GM10248 (cell line): ENCODE results near the gene CHST3.
"Not testable (repeated sequence)": the region's sequence is repeated elsewhere in the genome, so short reads cannot be mapped to it uniquely, and the experiment has no call there.

ENCODE experiments used
- CTCF ChIA-PET: fragments of 300-600 bp; sonication (Branson Sonifier 250); formaldehyde crosslinking; extraction: SDS; loops from one replicate; lab custom pipeline; 2021; ENCODE audit warnings: antibody characterized with exemption; lab: Yijun Ruan, JAX
- POLR2A ChIA-PET: fragments of 350-650 bp; sonication (Branson Sonifier 250); formaldehyde crosslinking; extraction: SDS; loops from one replicate; lab custom pipeline; 2020; ENCODE audit warnings: antibody characterized with exemption; lab: Yijun Ruan, JAX
- DNase-seq: peaks from one replicate; pipeline ENCODE4 v3.0.0; 2012; ENCODE audit errors: extremely low spot score
- TF ChIP-seq, protein P1 (sequence below): IDR thresholded peaks from 2 replicates; pipeline ENCODE4 v1.5.1; 2012; ENCODE audit warnings: mild to moderate bottlenecking, low read depth; ENCODE audit errors: extremely low read depth, missing control alignments, control extremely low read depth

CHST3 gene, protein sequence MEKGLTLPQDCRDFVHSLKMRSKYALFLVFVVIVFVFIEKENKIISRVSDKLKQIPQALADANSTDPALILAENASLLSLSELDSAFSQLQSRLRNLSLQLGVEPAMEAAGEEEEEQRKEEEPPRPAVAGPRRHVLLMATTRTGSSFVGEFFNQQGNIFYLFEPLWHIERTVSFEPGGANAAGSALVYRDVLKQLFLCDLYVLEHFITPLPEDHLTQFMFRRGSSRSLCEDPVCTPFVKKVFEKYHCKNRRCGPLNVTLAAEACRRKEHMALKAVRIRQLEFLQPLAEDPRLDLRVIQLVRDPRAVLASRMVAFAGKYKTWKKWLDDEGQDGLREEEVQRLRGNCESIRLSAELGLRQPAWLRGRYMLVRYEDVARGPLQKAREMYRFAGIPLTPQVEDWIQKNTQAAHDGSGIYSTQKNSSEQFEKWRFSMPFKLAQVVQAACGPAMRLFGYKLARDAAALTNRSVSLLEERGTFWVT

DNA sequence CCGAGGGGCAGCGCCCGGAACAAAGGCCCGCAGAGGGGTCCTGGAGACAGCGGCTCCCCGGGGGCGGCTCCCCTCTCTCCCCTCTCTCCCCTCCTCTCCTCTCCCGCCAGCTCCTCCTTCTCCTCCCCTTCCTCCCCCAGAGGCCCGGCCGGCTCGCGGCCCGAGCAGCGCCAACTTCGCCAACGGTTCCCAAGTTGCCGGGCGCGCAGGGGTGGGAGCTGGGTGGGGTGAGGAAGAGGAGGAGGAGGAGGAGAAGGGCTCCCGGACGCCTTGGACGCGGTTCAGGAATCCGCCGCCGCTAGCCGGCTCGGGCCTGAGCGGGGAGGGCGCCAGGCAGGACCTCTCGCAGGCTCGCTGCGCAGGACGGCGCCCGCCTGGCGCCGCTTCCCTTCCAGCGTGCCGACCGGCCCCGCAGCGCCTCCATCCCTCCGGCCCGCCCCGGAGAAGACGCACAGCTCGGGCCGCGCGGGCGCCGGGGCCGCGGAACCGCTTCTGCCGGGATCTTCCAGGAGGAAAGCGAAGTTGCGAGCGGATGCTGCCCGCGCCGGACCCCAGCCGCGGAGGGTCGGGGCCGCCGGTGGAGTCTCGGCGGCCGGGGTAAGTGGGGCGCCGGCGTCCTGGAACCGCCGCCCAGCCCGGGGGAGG, at the start of gene CHST3:
Gene CHST3, plus strand, starts transcription at position 298 of the 645 bp plus-strand sequence. CDS start 41,448 bp downstream, outside the sequence.
- peak; percentile 32 for DNase-seq
- ChIA-PET POLR2A (no interaction called here), CTCF (no interaction called here)
- TF ChIP-seq, protein P1, sequence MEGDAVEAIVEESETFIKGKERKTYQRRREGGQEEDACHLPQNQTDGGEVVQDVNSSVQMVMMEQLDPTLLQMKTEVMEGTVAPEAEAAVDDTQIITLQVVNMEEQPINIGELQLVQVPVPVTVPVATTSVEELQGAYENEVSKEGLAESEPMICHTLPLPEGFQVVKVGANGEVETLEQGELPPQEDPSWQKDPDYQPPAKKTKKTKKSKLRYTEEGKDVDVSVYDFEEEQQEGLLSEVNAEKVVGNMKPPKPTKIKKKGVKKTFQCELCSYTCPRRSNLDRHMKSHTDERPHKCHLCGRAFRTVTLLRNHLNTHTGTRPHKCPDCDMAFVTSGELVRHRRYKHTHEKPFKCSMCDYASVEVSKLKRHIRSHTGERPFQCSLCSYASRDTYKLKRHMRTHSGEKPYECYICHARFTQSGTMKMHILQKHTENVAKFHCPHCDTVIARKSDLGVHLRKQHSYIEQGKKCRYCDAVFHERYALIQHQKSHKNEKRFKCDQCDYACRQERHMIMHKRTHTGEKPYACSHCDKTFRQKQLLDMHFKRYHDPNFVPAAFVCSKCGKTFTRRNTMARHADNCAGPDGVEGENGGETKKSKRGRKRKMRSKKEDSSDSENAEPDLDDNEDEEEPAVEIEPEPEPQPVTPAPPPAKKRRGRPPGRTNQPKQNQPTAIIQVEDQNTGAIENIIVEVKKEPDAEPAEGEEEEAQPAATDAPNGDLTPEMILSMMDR: no peak

DNA sequence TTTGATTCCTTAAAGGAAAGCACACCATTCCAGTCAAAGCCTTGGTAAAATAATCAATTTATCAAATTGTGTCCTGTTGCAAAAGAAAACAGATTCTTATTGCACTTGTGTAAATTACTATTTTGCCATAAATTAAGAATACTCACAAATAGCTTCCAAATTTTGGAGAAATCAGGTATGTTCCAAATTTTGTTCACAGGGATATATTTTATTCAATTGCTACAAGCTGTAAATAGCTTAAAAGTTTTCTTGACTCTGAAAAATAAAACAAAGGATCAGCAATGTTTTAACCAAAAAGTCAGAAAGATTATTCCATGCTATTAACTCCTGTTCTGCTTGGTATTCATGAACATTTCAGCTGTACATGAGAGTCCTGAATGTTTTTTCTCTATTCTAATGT, 47.4 kb upstream of the CHST3 start:
- CTCF ChIA-PET: interaction anchor here (0.8 to 2.6 kb wide), 10 partner anchors 9 to 132 kb away, joined by 3 to 11 read pairs (median 3); no protein-coding TSS in a partner anchor
- DNase-seq: no peak
- TF ChIP-seq, protein P1: no peak
- POLR2A ChIA-PET: no interaction called here

DNA sequence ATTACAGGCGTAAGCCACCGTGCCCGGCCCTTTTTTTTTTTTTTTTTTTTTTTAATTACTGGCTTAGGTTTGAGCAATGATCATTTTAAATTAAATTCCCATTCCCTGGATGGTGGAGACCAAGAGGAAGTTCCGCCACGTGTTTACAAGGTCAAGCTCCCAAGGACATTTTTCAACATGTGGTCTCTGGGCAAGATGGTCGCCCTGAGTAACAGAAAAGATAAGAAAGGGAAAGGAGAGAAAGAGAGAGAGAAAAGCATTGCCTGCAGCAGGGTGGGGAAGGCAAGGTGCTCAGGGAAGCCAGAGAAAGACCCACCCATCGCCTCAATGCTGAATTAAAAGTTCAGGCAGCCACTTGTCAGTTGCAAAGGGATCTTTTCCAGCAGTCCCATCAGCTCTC, 45.2 kb upstream of the CHST3 start:
- no peak for DNase-seq
- TF ChIP-seq, protein P1: no peak
- CTCF ChIA-PET: interaction anchor here (2.6 kb wide), 1 partner anchor 23 kb away, joined by 11 read pairs; no protein-coding TSS in a partner anchor
- POLR2A ChIA-PET: no interaction called here

DNA sequence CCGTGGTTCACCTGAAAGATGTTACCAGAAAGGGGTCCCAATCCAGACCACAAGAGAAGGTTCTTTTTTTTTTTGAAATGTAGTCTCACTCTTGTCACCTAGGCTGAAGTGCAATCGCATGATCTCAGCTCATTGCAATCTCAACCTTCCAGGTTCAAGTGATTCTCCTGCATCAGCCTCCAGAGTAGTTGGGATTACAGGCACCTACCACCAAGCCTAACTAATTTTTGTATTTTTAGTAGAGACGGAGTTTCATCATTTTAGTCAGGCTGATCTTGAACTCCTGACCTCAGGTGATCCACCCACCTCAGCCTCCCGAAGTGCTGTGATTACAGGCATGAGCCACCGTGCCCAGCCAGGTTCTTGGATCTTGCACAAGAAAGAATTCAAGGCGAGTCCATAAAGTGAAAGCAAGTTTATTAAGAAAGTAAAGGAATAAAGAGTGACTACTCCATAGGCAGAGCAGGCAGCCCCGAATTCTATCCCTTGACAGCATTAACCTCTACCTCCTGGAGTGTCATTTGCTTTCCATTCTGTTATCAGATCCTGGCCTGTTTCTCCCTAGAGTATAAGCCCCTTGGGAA, 44.1 kb upstream of the CHST3 start:
- POLR2A ChIA-PET, DNase-seq, CTCF ChIA-PET: not testable (repeated sequence)

DNA sequence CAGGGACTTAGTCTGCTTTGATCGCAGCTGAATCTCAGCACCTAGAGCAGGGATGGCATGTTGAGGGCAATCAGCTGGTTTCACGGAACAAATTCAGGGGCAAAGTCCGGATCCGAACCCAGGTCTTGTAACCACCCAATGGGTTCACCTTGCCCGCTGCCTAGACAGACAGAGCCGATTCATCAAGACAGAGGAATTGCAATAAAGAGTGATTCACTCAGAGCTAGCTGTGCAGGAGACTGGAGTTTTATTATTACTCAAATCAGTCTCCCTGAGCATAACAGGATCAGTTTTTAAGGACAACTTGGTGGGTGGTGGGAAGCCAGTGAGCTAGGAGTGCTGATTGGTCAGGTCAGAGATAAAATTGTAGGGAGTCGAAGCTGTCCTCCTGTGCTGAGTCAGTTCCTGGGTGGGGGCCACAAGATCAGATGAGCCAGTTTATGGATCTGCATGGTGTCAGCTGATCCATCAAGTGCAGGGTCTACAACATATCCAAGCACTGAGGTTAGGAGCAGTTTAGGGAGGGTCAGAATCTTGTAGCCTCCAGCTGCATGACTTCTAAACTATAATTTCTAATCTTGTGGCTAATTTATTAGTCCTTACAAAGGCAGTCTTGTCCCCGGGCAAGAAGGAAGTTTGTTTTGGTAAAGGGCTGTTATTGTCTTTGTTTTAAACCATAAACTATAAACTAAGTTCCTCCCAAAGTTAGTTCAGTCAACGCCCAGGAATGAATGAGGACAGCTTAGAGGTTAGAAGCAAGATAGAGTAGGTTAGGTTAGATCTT, 43.5 kb upstream of the CHST3 start:
- ChIA-PET POLR2A (no interaction called here), CTCF (interaction anchor here (0.6 kb wide), 1 partner anchor 24 kb away, joined by 3 read pairs; no protein-coding TSS in a partner anchor)
- no peak for DNase-seq

DNA sequence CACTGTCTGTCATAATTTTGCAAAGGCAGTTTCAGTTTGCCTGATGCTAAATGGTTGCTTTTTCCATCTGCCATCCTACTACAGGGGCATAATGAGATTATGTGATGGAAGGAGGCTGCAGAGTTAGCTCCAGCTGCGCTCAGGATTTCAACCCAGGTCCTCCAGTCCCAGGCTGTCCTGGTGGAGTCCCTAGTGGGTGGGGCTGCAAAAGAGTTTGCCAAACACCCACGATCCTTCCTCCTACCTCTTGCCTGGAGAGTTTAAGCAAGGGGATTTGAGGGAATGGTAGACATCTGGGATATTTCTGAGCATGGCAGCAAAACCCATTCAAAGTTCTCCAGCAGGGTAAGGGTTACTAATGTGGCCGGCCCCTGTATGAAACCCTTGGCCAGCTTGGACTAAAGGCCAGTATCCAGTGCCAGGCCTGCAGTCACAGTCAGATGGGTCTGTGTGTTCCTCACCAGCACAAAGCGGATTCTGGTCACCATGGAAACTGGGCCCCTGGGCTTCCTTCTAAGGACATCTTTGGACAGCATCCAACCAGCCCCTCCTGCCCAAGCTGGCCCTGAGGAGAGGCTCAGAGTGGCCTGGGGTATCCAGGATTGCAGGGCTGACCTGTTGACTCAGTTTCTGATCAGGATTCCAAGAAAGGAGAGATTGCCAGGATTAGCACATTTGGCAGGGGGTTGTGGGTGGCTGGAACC, 42.7 kb upstream of the CHST3 start:
- no peak for DNase-seq
- CTCF ChIA-PET: interaction anchor here (0.6 kb wide), 1 partner anchor 25 kb away, joined by 3 read pairs; no protein-coding TSS in a partner anchor
- POLR2A ChIA-PET: no interaction called here
- TF ChIP-seq, protein P1: no peak

More for the DNA sequence above, 43.5 kb upstream of the CHST3 start:
- TF ChIP-seq, protein P1: no peak
